HepG2 (cell line): ENCODE data around the gene EBP.

Experiments
- EZH2 ChIP-seq: conservative IDR thresholded peaks from 2 replicates; pipeline ENCODE4 v1.6.1; 2012; ENCODE audit warnings: mild to moderate bottlenecking, low read depth, low read length, moderate library complexity
- GABPA ChIP-seq, 2 experiments: IDR thresholded peaks; 2 replicates each; pipeline ENCODE4 v1.6.1; 2011 to 2016; ENCODE audit warnings: low read depth in 2 of 2, low read length in 1 of 2, missing biosample characterization in 1 of 2, missing genetic modification characterization in 1 of 2
- PHF8 ChIP-seq: sonication (generic); formaldehyde crosslinking; IDR thresholded peaks from 2 replicates; pipeline ENCODE4 v1.5.0; 2020; ENCODE audit warnings: missing genetic modification reagents
- POLR2AphosphoS5 ChIP-seq: IDR thresholded peaks from 2 replicates; pipeline ENCODE4 v1.6.1; 2012; ENCODE audit warnings: low read depth, low read length
- ZSCAN5A ChIP-seq: sonication (generic); formaldehyde crosslinking; IDR thresholded peaks from 2 replicates; pipeline ENCODE4 v1.8.0; 2022; ENCODE audit warnings: mild to moderate bottlenecking, missing genetic modification reagents, borderline replicate concordance

- no peak for TF ChIP-seq EZH2
- no peak for TF ChIP-seq PHF8
- TF ChIP-seq POLR2AphosphoS5, result no peak
- TF ChIP-seq GABPA (IDR thresholded peaks at IDR 0.05; ENCODE audit: low read depth, low read length), result no peak
- no peak for TF ChIP-seq GABPA (CRISPR knock-in tag; IDR thresholded peaks at IDR 0.05; ENCODE audit: low read depth)
- TF ChIP-seq ZSCAN5A (CRISPR knock-in tag), result no peak
Observed at GRCh38 chrX:48492293-48492910, 29.2 kb upstream of the EBP start.
